Glomerular endothelial cell (primary cell): ENCODE data around the gene HOXB3. TPM values are rescaled to one million over a fixed set of nuclear protein-coding genes. Genes with fewer than 3 reads are reported as not detected.
"Not testable (repeated sequence)": the region's sequence is repeated elsewhere in the genome, so short reads cannot be mapped to it uniquely, and the experiment has no call there.

Experiments used
- DNase-seq: peaks from one replicate; pipeline ENCODE4 v3.0.0-alpha.2; 2011; ENCODE audit warnings: low read depth, low spot score; ENCODE audit errors: extremely low read depth
- total RNA-seq: library from RNA; depleted of rRNA; stranded (reverse); fragments of >200 nt; gene quantifications from 2 replicates; pipeline ENCODE4 v1.2.3, GENCODE V29; 2015

Gene HOXB3
- total RNA-seq, 1 donor from 2014 or later, result 48.0 TPM

DNA sequence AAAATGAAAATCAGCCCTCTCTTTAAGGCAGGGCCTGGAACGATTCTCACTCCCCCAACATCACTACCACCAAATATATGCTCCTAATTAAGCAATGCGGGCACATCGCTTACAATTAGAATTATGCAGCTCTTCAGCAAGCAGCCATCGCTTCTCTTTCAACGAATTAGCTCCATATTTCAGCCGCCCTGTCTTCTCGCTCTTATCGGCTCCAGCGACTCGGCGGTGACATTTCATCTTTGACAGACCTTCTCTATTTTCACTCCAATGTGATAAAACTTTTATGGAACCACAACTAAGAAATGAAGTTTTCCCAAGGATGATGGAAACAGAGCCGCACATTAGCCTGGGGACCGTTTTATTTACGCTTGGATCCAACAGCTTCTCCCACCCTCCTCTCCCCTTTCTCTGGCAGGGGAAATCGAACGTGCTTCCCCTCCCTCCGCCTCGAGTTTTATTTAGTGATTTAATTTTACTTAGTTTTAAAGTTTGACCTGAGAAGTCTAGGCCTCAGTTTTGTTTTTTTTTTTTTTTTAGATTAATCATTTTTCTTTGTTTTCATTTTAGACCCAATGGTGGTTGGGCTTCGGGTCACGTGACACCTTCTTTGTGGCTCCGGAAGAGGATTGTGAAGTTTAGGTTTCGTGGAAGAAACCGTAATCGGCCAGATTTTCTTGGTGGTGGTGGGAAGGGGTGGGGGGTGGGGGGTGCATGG, 42.1 kb downstream of the HOXB3 start:
- DNase-seq, result no peak

DNA sequence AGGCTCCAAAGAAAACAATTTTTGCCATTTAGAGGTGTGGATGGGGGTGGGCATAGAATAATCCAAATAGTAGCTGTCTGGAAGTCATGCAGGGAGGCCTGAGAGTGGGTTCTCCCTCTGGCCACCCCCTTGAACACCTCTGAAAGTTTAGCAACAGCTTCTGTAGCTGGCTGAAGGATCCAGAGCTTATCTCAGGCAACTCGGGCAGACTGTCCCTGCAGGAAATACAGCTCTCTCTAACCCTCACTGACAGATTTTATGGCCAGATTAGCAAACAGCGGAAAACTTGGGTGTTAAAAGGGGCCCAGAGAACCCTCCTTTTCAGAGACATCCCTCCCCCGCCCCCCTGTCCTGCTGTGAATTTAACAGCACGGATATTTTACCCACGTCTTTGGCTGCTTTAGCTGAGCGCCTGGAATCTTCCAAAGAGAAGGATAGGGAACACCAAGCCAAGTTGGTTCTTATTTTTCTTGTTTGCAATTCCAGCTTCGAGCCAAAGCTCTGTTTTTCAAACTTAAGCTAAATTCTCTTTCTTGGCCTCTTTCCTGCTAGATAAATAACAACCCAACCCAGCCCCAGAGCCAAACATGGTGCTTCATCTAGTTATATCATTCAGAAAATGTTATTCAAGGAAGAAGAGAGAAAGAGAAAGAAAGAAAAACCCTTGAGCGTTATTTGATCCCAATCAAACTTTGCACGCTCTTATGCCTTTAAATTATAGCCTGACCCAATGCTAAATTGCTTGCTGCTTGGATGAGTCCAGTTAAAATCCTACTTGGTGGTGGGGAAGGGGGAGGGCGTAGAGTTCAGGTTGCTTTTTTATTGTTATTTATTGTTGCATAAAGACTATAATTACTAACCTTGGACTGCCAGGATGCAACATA, 42.9 kb downstream of the HOXB3 start:
- no peak for DNase-seq

DNA sequence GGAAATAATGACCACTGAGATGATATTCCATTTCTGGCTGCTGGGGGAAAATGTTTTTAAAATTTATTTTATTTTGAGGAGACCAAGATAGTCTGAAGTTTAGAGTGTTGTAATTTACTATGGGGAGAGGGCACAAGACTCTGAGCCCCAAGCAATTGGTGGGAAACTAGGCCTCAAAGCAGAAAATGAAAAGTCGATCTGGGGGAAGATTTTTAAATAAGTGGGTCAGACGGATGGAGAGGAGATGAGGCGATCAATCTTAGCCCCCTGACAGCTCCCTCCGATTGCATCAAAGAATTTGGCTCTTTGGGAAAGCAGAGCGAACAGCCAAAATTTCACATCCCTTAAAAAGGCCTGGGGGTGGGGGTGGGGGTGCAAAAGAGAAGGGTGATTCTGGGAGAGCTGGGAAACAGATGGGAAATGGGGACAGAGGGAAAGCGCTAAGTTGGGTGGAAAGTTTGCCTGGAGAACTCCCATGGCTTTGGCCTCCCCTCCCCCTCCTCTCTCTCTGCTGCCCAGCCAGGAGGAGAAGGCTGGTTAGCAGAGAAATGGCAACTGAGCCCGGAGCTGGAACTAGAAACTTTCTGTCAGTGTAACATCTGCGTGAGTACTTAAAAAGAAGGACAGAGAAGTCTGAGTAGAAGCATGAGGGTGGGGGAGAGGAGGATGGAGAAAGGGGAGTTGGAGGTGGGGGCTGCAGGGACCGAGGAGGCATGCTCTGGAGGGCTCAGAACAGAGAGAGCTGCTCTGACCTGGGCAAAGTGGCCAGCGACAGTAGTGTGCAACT, 43.7 kb downstream of the HOXB3 start:
- DNase-seq, result no peak

DNA sequence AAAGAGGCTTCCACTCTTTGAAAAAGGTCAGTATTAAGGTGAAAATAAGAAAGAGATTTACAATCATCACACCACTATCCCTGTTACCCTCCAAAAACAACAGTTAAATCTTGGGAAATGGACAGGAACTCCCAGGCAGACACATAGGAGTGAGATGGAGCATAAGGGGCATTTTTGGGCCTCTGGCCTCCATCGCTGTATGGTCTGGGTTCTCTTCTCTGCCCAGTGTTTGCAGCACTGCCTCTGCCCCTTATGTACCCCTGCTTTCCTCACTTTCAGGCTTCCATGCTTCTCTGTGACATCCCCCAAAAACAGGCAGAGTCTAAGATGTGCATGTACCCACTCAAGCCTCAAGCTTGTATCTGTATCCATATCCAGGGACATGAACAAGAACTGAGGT, 44.5 kb downstream of the HOXB3 start:
- no peak for DNase-seq

DNA sequence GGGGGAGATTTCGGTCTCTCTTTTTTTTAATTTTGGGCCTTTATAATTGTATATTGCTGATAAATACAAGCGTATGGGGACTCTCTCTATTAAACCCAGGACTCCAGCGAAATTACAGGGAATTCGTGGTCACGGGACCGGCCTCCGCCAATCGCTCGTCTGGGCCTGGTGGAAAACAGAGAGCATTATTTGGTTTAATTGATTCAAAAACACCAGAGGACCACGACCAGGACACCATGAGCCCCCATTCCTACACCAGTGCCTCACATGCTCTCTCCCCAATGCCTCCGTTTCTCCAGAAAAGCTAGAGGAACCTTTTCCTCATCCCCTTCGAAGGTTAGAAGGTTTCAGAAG, 45.0 kb downstream of the HOXB3 start, which contains the start of gene HOXB2:
TSS of gene HOXB2 (minus strand) at position 88 of the 354 bp plus-strand sequence. CDS start 198 bp downstream, outside the sequence.
- no peak for DNase-seq

DNA sequence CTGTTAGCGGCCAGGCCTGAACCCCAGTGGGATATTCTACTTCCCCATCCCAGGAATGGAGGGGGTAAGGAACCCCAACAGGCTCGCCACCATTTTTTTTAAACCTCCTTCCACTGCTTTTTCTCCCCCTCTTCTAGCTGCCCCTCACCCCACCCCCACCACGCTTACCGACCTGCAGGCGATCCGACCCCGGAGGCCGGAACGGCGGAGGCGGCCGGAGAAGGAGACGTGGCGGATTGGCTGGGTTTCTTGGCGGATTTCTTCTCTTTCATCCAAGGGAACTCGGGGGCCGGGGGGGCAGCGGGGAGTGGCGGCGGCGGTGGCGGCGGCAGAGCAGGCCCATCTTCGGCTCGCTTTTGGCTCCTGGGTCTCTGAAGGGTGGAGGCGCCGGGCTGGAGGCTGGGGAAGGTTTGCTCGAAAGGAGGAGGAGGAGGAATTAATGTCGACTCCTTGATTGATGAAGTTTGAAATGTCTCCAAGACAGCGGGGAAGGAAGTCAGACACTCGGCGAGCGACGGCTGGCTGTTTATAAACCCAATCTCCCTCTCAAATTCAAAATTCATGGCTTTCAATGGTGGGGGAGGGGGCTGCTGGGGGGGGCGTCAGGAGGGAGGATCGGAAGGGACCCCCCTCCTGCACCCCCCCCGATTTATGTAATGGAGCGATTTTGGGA, 45.6 kb downstream of the HOXB3 start:
- DNase-seq, result no peak

DNA sequence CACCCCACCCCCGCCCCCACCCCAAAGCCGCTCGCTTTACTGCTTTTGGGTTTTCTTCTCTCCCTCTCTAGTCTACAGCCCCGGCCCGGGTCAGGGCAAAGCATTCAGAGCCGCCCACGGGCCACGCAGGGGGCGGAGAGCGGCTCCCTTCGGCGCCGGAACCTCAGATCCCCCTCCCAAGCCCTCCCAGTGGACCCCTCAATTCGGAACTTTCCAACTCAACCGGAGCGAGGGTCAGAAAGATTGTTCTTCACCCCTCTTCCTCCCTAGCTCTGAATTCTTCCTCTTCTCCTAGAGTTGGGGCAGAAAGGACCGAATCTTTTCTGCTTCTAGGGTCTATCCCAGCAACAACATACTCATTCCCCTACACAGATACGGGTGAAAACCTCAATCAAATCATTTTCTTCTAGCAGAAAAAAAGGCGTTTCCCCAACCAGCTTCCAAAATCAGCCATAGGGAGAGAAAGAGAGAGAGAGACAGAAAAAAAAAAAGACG, 46.1 kb downstream of the HOXB3 start:
- no peak for DNase-seq

DNA sequence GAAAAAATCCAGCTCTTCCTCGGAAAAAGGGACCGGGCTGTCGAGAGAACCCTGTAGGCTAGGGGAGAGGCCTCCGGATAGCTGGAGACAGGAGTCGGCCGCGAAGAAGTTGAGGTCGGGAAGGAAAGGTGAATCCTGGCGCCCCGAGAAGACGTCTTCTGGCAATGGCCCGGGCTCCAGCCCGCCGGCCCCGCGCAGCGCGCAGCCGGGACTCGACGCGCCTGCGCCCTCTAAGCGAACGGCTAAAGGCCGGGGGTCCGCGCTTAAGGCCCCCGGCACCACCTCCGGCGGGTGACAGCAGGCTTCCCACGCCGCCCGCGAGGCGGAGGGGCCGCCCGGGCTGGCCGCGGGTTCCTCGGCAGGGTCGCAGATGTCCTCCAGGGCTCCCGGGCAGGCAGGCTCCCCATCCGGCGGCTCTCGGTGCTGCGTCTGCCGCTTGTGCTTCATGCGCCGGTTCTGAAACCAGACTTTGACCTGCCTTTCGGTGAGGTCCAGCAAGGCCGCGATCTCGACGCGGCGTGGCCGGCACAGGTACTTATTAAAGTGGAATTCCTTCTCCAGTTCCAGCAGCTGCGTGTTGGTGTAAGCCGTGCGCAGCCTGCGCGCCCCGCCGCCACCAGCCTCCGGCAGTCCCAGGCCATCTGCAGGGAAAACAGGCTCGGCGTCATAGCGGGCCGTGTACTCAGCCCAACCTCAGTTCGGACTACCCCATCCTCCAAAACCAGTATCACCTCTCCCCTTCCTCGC, 46.8 kb downstream of the HOXB3 start:
- no peak for DNase-seq

DNA sequence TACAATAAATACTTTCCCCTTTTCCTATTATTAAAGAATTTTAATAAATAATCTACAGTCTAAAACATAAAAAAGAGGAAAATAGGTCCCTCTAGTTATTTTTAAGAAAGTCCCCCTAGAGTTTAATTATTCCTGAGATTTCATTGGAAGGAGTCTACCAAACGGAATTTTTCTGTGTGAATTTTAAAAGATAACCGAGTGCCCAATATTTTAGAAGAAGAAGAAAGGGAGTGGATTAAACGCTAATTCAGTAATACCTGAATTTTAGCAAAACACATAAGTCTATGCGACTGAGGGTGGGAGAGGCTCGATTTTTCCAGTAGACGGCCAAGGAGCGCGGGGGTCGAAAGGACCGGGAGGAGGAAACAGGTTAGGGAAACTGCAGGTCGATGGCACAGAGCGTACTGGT, 47.3 kb downstream of the HOXB3 start:
- no peak for DNase-seq

DNA sequence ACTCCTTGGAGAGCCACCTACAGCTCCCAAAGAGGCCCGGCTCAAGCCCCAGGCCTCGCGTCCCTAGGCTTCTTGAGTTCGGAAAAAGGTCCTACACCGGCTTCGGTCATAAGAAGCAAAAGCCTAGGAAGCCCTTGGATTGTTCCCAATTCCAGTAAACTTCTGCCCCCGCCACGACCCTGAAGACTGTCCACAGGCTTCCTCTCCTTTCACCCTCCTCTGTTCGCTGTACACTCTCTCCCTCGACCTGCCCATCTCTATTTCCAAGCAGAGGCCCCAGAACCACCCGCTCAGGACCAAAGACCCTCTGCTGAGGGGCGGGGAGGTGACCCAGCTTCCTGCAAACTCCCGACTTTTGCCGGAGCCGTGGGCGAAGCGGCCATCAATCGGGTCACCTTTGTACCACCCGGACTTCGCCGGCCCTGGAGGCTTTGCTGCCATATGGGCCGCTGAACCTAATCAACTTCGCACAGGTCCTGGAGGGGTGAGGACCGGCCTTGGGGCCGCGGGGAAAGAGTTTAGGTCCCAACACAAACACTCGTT, 47.9 kb downstream of the HOXB3 start:
- no peak for DNase-seq

DNA sequence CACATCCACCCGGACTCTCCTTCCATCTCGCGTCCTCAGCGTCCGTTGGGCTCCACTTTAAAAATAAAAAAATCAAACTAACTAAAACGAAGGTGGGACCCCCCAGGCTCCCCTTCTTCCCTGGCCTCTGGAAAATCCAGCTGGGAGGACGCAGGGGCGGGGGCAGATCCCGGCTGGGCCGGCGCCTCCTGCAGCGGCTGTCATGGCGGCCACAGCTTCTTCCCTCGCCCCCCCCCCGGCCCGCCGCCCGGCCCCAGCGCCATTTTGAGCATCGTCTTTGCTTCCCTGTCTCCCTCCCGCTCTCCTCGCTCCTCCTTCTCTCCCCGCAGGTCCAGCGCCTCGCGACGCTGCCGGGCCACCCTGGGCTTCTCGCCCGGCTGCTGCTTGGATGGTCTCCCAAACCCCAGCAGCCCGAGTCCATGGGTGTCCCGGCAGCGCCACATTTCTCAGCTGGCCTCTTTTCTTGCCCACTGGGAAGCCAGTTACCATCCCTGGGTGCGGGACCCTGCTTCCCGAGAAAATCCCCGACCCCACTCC, 48.4 kb downstream of the HOXB3 start:
- DNase-seq, result no peak

DNA sequence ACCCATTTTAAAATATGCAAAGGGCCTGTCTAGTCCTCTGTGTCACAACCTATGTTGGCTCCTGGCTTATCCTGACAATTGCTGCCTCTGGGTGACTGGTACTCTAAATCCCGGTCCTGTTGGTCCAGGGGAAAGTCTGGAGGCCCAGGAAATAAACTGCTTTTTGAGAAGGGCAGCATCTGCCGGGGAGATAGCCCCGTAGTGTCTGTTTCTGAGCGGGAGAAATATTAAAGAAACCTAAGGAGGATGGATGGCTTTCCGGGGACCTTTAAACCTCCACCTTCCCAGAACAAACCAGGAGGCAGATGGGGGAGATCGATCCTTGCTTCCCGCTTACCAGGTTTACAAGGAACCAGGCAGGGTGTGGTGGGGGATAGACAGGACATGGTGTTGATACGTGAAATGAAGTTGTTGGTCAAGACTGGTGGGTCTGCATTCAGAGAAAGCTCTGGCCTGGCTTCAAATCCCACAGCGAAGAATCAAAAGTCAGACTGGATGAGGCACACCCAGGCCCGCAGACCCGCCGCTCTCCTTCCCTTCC, 48.9 kb downstream of the HOXB3 start:
- DNase-seq, result no peak

DNA sequence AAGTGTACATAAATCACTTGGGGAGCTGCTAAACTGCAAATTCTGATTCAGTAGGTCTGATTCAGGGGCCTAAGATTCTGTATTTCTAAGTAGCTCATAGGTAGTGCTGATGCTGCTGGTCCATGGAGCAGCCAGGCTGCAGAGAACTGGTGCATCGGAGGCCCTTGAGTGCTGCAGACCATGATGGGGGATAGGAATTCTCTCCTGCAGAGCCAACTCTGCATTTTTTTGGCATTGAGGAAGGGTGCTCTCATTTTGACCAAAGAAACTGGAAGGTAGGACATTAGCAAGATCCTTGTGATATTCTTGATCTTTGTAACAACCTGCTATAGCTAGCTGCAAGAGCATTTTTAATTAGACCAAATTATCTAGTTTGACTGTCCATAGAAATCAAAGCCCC, 49.8 kb downstream of the HOXB3 start:
- DNase-seq, result no peak

DNA sequence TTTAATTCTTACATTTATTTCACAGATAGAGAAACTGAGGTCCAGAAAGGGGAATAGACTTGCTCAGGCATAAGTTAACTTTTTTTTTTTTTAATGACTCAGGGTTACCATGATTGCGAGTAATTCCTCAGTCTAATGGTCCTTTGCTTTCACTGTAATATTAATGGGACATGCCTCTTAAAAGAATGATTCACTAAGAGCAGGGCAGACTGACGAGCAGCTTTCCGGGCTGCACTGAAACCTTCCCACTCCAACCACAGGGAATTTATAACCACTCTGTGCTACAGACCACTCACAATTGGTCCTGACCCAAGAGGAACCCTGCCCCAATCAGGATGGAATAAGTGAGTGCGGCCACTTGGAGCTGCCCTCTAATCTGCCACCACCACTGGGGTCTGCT, 50.9 kb downstream of the HOXB3 start:
- DNase-seq, result no peak

DNA sequence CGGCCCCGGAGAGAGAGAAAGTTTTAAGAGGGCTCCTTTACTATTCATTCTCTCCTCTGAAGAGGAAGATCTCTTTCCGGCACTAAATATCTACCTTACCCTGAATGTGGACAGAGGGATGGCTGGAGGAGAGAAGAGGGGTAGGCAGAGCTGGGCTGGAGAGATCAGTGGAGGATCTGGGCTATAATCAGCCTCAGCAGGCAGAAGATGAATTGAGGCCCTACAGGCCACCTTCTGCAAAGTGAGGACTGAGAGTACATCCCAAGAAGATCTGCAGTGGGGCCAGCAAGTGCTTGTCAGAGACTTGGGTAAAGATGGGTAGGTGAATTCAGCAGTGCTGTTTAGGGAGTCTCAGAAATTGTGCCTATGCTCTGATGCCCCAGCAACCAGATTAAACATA, 52.7 kb downstream of the HOXB3 start:
- no peak for DNase-seq

DNA sequence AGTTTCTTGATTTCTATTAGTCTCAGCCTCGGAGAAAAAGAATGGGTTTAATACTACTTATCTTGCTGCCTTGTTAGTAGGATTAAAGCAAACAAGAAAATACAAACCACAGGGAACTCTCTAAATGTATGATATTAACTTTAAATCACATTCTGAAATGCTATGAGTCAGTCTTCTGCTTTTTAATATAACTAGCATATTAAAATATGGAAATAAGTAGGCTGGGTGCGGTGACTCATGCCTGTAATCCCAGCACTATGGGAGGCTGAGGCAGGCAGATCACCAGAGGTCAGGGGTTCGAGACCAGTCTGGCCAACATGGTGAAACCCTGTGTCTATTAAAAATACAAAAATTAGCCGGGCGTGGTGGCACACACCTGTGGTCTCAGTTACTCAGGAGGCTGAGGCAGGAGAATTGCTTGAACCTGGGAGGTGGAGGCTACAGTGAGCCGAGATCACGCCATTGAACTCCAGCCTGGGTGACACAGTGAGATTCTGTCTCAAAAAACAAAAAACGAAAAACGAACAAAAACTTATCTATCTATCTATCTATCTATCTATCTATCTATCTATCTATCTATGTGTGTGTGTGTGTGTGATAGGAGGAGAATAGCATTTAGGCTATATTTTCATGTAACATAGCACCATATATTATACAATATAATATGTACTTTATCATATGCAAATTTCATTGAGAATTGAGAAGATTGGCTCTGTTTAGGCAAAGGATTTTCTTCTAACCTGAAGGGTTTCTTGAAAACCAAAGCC, 54.1 kb downstream of the HOXB3 start:
- DNase-seq, result not testable (repeated sequence)

DNA sequence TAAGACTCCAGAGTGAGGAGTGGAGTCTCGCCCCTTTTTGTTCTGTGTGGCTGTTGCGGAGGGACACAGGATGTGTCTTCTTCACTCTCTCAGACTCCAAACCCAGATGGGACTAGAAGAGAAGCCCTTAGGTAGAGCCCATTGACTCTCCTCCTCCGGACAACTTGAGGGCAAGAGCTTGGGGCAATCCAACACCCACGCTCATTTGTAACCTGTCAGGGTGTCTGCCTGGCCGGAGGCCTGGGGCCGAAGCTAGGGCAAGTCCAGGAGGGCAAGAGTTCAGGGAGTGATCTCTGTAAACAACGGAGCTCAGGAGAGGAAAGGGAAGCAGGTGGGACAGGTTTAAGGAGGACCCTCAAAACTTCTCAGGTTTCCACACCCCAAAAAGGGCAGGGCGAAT, 57.8 kb downstream of the HOXB3 start:
- no peak for DNase-seq

DNA sequence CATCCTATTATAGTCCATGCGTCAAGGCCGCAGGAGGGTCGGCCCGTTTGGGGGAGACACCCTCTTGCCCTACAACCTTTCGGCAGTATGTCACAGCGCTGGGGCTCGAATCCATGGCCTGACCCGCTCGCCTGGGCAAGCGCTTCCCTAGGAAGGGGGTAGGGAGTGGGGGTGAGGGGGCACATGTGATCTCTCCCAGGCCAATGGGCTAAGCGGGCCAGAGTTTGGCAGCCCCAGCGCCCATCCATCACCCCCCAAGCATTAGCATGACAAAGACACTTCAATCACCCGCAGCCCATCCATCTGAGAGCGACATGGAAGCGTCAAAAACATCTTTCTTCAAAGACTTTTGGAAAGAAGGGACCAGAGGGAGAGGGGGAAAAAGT, 59.2 kb downstream of the HOXB3 start, which contains the start of gene HOXB1:
TSS of gene HOXB1 (minus strand) at position 125 of the 386 bp plus-strand sequence. CDS start at position 18, 107 bp downstream.
- no peak for DNase-seq
